Middle frontal gyrus (tissue), 1 donor: ENCODE results near the gene PKNOX2.

Experiments
- DNase-seq: peaks from one replicate; pipeline ENCODE4 v3.0.0-alpha.2; 2015; ENCODE audit warnings: low spot score; ENCODE audit errors: extremely low spot score

Gene PKNOX2

GRCh38 chr11:125229916-125230315 is 65.4 kb downstream of the PKNOX2 start:
- DNase-seq, result no peak

- DNase-seq, result no peak
Observed at GRCh38 chr11:125233116-125233515, 68.6 kb downstream of the PKNOX2 start.

GRCh38 chr11:125233736-125234275 is 69.3 kb downstream of the PKNOX2 start:
- DNase-seq, result no peak

- DNase-seq, result no peak
Observed at GRCh38 chr11:125235071-125235471, 70.5 kb downstream of the PKNOX2 start.

- DNase-seq, result no peak
Observed at GRCh38 chr11:125236072-125236825, 71.7 kb downstream of the PKNOX2 start.

GRCh38 chr11:125239585-125240560 is 75.3 kb downstream of the PKNOX2 start:
- DNase-seq, result no peak

- no peak for DNase-seq
Observed at GRCh38 chr11:125241104-125241503, 76.6 kb downstream of the PKNOX2 start.

- DNase-seq, result no peak
Observed at GRCh38 chr11:125242141-125242775, 77.7 kb downstream of the PKNOX2 start.

GRCh38 chr11:125244166-125244565 is 79.6 kb downstream of the PKNOX2 start:
- no peak for DNase-seq

- DNase-seq, result no peak
Observed at GRCh38 chr11:125245299-125245698, 80.7 kb downstream of the PKNOX2 start.

- no peak for DNase-seq
Observed at GRCh38 chr11:125247431-125247830, 82.9 kb downstream of the PKNOX2 start.

GRCh38 chr11:125250318-125251213 is 86.0 kb downstream of the PKNOX2 start:
- no peak for DNase-seq

- DNase-seq, result no peak
Observed at GRCh38 chr11:125251214-125251545, 86.6 kb downstream of the PKNOX2 start.

- no peak for DNase-seq
Observed at GRCh38 chr11:125251956-125252355, 87.4 kb downstream of the PKNOX2 start.

- no peak for DNase-seq
Observed at GRCh38 chr11:125253289-125253688, 88.7 kb downstream of the PKNOX2 start.

GRCh38 chr11:125253795-125254525 is 89.4 kb downstream of the PKNOX2 start:
- DNase-seq, result peak; percentile 27

GRCh38 chr11:125256541-125257189 is 92.1 kb downstream of the PKNOX2 start:
- no peak for DNase-seq

- DNase-seq, result no peak
Observed at GRCh38 chr11:125257190-125257579, 92.6 kb downstream of the PKNOX2 start.

GRCh38 chr11:125257751-125258150 is 93.2 kb downstream of the PKNOX2 start:
- no peak for DNase-seq
